ENCODE results near the gene UBR4.

DNA sequence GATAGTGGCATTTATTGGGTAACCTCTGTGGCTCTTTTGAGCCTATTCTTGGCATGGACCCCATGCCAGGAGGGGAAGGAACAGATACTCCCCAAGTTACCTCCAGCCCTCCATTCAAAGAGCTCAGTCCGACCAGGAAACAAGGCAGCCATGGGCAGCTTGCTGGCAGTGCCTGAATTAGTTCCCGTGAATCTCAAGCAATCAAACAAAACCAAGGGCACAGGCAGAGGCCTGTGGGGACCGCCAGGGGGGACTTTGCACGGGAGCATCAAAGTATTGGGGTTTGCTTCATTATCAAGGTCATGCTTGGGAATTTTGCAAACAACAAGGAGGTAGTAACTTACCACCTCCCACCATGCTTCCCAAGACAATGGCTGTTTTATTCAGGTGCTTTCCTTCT lies 172.4 kb downstream of the UBR4 start:
- TF ChIP-seq EZH2 (IDR thresholded peaks at IDR 0.05; ENCODE audit: insufficient read depth, poor library complexity, severe bottlenecking) (no peak), EZH2phosphoT487 (IDR thresholded peaks at IDR 0.05; ENCODE audit: insufficient read depth, low read depth) (no peak)

All from GM23248 (cell line).